GM18517 (cell line): ENCODE measurements around the gene PCDHGB7.
"Not testable (repeated sequence)": the region's sequence is repeated elsewhere in the genome, so short reads cannot be mapped to it uniquely, and the experiment has no call there.

Experiments used
- ATAC-seq: cut with Tn5 transposase; IDR thresholded peaks from one replicate; pipeline ENCODE4 v1.9.1; 2021; ENCODE audit warnings: mild to moderate bottlenecking, moderate library complexity; ENCODE audit not compliant: unreplicated experiment

PCDHGB7 gene

DNA sequence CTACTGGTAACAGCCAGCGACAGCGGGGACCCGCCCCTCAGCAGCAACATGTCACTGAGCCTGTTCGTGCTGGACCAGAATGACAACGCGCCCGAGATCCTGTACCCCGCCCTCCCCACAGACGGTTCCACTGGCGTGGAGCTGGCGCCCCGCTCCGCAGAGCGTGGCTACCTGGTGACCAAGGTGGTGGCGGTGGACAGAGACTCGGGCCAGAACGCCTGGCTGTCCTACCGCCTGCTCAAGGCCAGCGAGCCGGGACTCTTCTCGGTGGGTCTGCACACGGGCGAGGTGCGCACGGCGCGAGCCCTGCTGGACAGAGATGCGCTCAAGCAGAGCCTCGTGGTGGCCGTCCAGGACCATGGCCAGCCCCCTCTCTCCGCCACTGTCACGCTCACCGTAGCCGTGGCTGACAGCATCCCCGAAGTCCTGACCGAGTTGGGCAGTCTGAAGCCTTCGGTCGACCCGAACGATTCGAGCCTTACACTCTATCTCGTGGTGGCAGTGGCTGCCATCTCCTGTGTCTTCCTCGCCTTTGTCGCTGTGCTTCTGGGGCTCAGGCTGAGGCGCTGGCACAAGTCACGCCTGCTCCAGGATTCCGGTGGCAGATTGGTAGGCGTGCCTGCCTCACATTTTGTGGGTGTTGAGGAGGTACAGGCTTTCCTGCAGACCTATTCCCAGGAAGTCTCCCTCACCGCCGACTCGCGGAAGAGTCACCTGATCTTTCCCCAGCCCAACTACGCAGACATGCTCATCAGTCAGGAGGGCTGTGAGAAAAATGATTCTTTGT is 22.9 kb upstream of the PCDHGB7 start:
- ATAC-seq: not testable (repeated sequence)

DNA sequence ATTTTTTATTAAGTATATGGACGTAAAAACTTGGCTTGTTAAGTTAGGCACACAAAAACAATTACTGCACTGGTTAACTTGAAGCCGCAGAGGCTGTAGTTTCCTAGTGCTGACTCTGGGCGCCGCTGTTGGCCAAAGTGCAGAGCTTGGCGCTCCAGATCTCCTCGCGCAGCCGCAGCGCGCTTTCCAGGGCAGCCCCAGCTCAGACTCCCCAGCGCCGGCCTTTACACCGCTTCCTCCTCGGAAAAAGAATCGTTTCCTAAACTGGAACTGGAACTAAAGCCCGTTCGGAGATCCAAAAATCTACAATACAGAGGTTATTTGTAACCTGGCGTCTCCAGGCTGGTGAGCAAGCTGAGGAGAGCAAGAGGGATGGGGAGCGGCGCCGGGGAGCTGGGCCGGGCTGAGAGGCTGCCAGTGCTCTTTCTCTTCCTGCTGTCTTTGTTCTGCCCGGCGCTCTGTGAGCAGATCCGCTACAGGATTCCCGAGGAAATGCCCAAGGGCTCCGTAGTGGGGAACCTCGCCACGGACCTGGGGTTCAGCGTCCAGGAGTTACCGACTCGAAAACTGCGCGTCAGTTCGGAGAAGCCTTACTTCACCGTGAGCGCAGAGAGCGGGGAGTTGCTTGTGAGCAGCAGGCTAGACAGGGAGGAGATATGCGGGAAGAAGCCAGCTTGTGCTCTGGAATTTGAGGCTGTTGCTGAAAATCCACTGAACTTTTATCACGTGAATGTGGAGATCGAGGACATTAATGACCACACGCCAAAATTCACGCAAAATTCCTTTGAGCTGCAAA is 19.5 kb upstream of the PCDHGB7 start, which contains the start of gene PCDHGB5:
PCDHGB5 (plus strand) TSS at position 192 of the 796 bp plus-strand sequence; CDS start at position 373, 181 bp downstream.
- ATAC-seq: peak; percentile 93

DNA sequence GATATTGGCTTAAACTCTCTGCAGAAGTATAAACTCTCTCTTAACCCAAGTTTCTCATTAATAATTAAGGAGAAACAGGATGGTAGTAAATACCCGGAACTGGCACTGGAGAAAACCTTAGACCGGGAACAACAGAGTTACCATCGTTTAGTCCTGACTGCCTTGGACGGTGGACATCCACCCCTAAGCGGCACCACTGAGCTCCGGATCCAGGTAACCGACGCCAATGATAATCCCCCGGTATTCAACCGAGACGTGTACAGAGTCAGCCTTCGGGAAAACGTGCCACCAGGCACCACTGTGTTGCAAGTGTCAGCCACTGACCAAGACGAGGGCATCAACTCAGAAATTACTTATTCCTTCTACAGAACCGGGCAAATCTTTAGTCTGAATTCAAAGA is 18.9 kb upstream of the PCDHGB7 start:
- ATAC-seq: no peak

- ATAC-seq: no peak
These were observed 17.8 kb upstream of the PCDHGB7 start for GRCh38 chr5:141399555-141400258.

- ATAC-seq: no peak
These were observed 14.8 kb upstream of the PCDHGB7 start, which contains the start of gene PCDHGA9 for GRCh38 chr5:141402553-141403243. PCDHGA9 (plus strand) TSS chr5:141402778; CDS start chr5:141402953, 175 bp downstream.

DNA sequence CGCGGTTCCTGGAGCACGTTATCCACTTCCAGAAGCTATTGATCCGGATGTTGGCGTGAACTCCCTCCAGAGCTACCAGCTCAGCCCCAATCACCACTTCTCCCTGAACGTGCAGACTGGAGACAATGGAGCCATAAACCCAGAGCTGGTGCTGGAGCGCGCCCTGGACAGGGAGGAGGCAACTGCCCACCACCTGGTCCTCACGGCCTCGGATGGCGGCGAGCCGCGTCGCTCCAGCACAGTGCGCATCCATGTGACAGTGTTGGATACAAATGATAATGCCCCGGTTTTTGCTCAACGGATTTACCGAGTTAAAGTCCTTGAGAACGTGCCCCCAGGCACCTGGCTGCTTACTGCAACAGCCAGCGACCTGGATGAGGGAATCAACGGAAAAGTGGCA is 14.1 kb upstream of the PCDHGB7 start:
- no peak for ATAC-seq

- ATAC-seq: not testable (repeated sequence)
These were observed 9.5 kb upstream of the PCDHGB7 start, which contains the start of gene PCDHGB6 for GRCh38 chr5:141407790-141408505. PCDHGB6 (plus strand) TSS chr5:141408021; CDS start chr5:141408203, 182 bp downstream.

DNA sequence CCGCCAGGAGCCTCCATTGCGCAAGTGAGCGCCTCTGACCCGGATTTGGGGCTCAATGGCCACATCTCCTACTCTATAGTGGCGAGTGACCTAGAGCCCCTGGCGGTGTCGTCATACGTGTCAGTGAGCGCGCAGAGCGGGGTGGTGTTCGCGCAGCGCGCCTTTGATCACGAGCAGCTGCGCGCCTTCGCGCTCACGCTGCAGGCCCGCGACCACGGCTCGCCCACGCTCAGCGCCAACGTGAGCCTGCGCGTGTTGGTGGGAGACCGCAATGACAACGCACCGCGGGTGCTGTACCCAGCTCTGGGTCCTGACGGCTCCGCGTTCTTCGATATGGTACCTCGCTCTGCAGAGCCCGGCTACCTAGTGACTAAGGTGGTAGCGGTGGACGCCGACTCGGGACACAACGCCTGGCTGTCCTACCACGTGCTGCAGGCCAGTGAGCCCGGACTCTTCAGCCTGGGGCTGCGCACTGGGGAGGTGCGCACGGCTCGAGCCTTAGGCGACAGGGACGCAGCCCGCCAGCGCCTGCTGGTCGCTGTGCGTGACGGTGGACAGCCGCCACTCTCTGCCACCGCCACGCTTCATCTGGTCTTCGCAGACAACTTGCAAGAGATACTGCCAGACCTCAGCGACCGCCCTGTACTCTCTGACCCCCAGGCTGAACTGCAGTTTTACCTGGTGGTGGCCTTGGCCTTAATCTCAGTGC is 7.7 kb upstream of the PCDHGB7 start:
- ATAC-seq: no peak

- no peak for ATAC-seq
These were observed 5.9 kb upstream of the PCDHGB7 start for GRCh38 chr5:141411575-141411974.

GRCh38 chr5:141412854-141413539 is 4.5 kb upstream of the PCDHGB7 start, which contains the start of gene PCDHGA10:
PCDHGA10 (plus strand) TSS chr5:141412987; CDS start chr5:141413176, 189 bp downstream.
- ATAC-seq: peak; percentile 79

- ATAC-seq: no peak
These were observed 3.9 kb upstream of the PCDHGB7 start for GRCh38 chr5:141413540-141414069.

DNA sequence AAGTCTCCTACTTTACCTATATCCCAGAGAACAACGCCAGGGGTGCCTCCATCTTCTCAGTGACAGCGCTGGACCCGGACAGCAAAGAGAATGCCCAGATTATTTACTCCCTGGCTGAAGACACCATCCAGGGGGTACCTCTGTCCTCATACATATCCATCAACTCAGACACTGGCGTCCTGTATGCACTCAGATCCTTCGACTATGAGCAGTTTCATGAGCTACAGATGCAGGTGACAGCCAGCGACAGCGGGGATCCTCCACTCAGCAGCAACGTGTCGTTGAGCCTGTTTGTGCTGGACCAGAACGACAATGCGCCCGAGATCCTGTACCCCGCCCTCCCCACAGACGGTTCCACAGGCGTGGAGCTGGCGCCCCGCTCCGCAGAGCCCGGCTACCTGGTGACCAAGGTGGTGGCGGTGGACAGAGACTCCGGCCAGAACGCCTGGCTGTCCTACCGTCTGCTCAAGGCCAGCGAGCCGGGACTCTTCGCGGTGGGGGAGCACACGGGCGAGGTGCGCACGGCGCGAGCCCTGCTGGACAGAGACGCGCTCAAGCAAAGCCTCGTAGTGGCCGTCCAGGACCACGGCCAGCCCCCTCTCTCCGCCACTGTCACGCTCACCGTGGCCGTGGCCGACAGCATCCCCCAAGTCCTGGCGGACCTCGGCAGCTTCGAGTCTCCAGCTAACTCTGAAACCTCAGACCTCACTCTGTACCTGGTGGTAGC is 2.8 kb upstream of the PCDHGB7 start:
- not testable (repeated sequence) for ATAC-seq

- not testable (repeated sequence) for ATAC-seq
These were observed 2.2 kb upstream of the PCDHGB7 start for GRCh38 chr5:141415275-141415618.

DNA sequence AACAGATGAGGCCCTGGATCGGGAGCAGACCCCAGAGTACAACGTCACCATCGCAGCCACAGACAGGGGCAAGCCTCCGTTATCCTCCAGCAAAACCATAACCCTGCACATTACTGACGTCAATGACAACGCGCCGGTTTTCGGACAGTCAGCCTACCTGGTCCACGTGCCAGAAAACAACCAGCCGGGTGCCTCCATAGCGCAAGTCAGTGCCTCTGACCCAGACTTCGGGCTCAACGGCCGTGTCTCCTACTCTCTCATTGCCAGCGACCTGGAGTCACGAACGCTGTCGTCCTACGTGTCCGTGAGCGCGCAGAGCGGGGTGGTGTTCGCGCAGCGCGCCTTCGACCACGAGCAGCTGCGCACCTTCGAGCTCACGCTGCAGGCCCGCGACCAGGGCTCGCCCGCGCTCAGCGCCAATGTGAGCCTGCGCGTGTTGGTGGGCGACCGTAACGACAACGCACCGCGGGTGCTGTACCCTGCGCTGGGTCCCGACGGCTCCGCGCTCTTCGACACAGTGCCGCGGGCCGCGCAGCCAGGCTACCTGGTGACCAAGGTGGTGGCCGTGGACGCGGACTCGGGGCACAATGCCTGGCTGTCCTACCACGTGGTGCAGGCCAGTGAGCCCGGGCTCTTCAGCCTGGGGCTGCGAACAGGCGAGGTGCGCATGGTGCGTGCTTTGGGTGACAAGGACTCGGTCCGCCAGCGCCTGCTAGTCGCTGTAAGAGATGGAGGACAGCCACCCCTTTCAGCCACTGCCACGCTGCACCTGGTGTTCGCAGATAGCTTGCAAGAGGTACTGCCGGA is 1.8 kb downstream of the PCDHGB7 start:
- no peak for ATAC-seq

- no peak for ATAC-seq
These were observed 3.5 kb downstream of the PCDHGB7 start, which contains the start of gene PCDHGA11 for GRCh38 chr5:141420855-141421488. PCDHGA11 (plus strand) TSS chr5:141421051; CDS start chr5:141421228, 177 bp downstream.

- no peak for ATAC-seq
These were observed 4.0 kb downstream of the PCDHGB7 start for GRCh38 chr5:141421489-141421855.
